B cell (primary cell): ENCODE data around the gene PDLIM7. TPM values are rescaled to one million over a fixed set of nuclear protein-coding genes. Genes with fewer than 3 reads are reported as not detected.

Experiments used
- ATAC-seq: fragments of 200-7000 bp; cut with Tn5 transposase; one replicate; pipeline ENCODE4 v1.10.0; 2021; ENCODE audit warnings: low read depth, mild to moderate bottlenecking, moderate number of reproducible peaks, moderate library complexity
- CTCF ChIA-PET: fragments of 350-600 bp; sonication (Branson Sonifier 250); formaldehyde crosslinking; loops from one replicate; lab custom pipeline; 2021; ENCODE audit warnings: antibody characterized with exemption, inconsistent platforms; lab: Charles Lee
- POLR2A ChIA-PET: fragments of 350-600 bp; sonication (Branson Sonifier 250); formaldehyde crosslinking; loops from one replicate; lab custom pipeline; 2021; ENCODE audit warnings: antibody characterized with exemption; lab: Charles Lee
- DNase-seq: peaks from one replicate; pipeline ENCODE4 v3.0.0; 2013
- H2AFZ ChIP-seq: 2 replicates; pipeline ENCODE4 v1.6.1; 2012; ENCODE audit warnings: mild to moderate bottlenecking, low read depth, low read length; ENCODE audit not compliant: insufficient read depth, poor library complexity, severe bottlenecking
- H3K27ac ChIP-seq, 2 donors: 1 replicate in 1 of 2; 2 replicates in 1 of 2; pipeline ENCODE4 v1.5.1; 2012 to 2013; ENCODE audit warnings: low read length in 2 of 2, mild to moderate bottlenecking in 2 of 2, moderate library complexity in 1 of 2
- H3K27me3 ChIP-seq, 4 experiments: fragments of 200-600 bp in 1 of 4; sonication (generic) in 1 of 4; replicated peaks in 1 of 4; 1 replicate in 2 of 4; 2 replicates in 2 of 4; pipeline versions ENCODE4 v1.6.1 to v1.7.0; 2013 to 2016; ENCODE audit warnings: low read length in 3 of 4, mild to moderate bottlenecking in 2 of 4, mixed read lengths in 1 of 4, moderate library complexity in 1 of 4; ENCODE audit not compliant: insufficient read depth in 4 of 4, control insufficient read depth in 3 of 4; ENCODE audit errors: control extremely low read depth in 1 of 4
- H3K36me3 ChIP-seq, 2 experiments: replicated peaks in 1 of 2; 1 replicate in 1 of 2; 2 replicates in 1 of 2; pipeline versions ENCODE4 v1.6.1 to v1.7.1; 2013; ENCODE audit warnings: low read length in 1 of 2; ENCODE audit not compliant: insufficient read depth in 2 of 2, control insufficient read depth in 1 of 2; ENCODE audit errors: control extremely low read depth in 1 of 2, extremely low read depth in 1 of 2
- H3K4me1 ChIP-seq, 2 donors: fragments of 200-600 bp in 1 of 2; sonication (generic) in 1 of 2; 1 replicate in 1 of 2; 2 replicates in 1 of 2; pipeline versions ENCODE4 v1.5.1 to v1.6.1; 2013 to 2017; ENCODE audit warnings: low read length in 2 of 2; ENCODE audit not compliant: control insufficient read depth in 2 of 2, insufficient read depth in 2 of 2
- H3K4me2 ChIP-seq: replicated peaks from 2 replicates; pipeline ENCODE3; 2012; ENCODE audit warnings: mild to moderate bottlenecking, low read depth, low read length; ENCODE audit not compliant: poor library complexity, severe bottlenecking
- H3K4me3 ChIP-seq, 5 experiments: fragments of 200-600 bp in 1 of 5; sonication (generic) in 1 of 5; 1 replicate in 3 of 5; 2 replicates in 2 of 5; pipeline versions ENCODE4 v1.5.1 to v1.7.0; 2011 to 2016; ENCODE audit warnings: low read length in 4 of 5, mild to moderate bottlenecking in 4 of 5, low read depth in 2 of 5, control low read depth in 1 of 5, moderate library complexity in 1 of 5; ENCODE audit not compliant: insufficient read depth in 1 of 5; ENCODE audit errors: control extremely low read depth in 1 of 5, extremely low read depth in 1 of 5
- H3K79me2 ChIP-seq: fragments of 200-600 bp; sonication (generic); one replicate; pipeline ENCODE4 v1.6.0; 2016; ENCODE audit warnings: low read length; ENCODE audit not compliant: control insufficient read depth, insufficient read depth
- H3K9ac ChIP-seq: fragments of 200-600 bp; sonication (generic); 2 replicates; pipeline ENCODE4 v1.6.1; 2017; ENCODE audit warnings: mild to moderate bottlenecking, low read length, moderate library complexity
- H3K9me3 ChIP-seq, 3 donors: one replicate each; pipeline versions ENCODE4 v1.6.1 to v1.7.1; 2013; ENCODE audit warnings: low read length in 2 of 3; ENCODE audit not compliant: control insufficient read depth in 2 of 3, insufficient read depth in 1 of 3; ENCODE audit errors: control extremely low read depth in 1 of 3
- H4K20me1 ChIP-seq: 2 replicates; pipeline ENCODE4 v1.6.0; 2012; ENCODE audit warnings: mild to moderate bottlenecking, low read length; ENCODE audit not compliant: insufficient read depth, control insufficient read depth, poor library complexity, severe bottlenecking
- H3K27ac Mint-ChIP-seq: one replicate; pipeline ENCODE4 v1.8.0; 2021; ENCODE audit warnings: mixed read lengths
- H3K27me3 Mint-ChIP-seq: one replicate; pipeline ENCODE4 v1.8.0; 2021; ENCODE audit warnings: mixed read lengths
- H3K4me1 Mint-ChIP-seq: one replicate; pipeline ENCODE4 v1.8.0; 2021; ENCODE audit warnings: mixed read lengths
- H3K4me3 Mint-ChIP-seq: one replicate; pipeline ENCODE4 v1.8.0; 2021; ENCODE audit warnings: mixed read lengths
- H3K9me3 Mint-ChIP-seq: one replicate; pipeline ENCODE4 v1.8.0; 2022; ENCODE audit warnings: mixed read lengths; ENCODE audit not compliant: insufficient read depth
- EZH2 ChIP-seq: IDR thresholded peaks from 2 replicates; pipeline ENCODE4 v1.6.1; 2012; ENCODE audit warnings: borderline replicate concordance, low read depth, mild to moderate bottlenecking, moderate library complexity, low read length; ENCODE audit not compliant: insufficient read depth, poor library complexity, severe bottlenecking
- WGBS: methylation state at CpG from one replicate; pipeline ENCODE4 v1.1.5; 2013; ENCODE audit warnings: missing lambda C conversion rate; ENCODE audit not compliant: insufficient coverage; 5-methylcytosine and 5-hydroxymethylcytosine counted together
- intact Hi-C: fragments of 100-400 bp; cut with micrococcal nuclease; formaldehyde crosslinking; loops from one replicate; pipeline ENCODE4 v1.10.0; 2022
- polyA plus RNA-seq: library from polyadenylated mRNA; depleted of rRNA; stranded (reverse); fragments of >200 nt; gene quantifications from 2 replicates; pipeline ENCODE4 v1.2.3, GENCODE V29; 2012
- total RNA-seq, 2 donors: library from RNA; stranded (reverse); fragments of 120-200 nt in 1 of 2; gene quantifications; 1 replicate in 1 of 2; 2 replicates in 1 of 2; pipeline versions ENCODE4 v1.2.3 to v1.2.4, GENCODE V29; 2013 to 2022
- TF ChIP-seq, protein P1 (sequence below): fragments of 200-600 bp; IDR thresholded peaks from one replicate; pipeline ENCODE4 v1.8.0; 2022; ENCODE audit warnings: antibody characterized with exemption, mild to moderate bottlenecking

The PDLIM7 gene
- total and polyA plus RNA-seq, 2 donors (not counting 1 experiment from before 2014, with no cell fraction given) = 23.9 to 25.8 TPM

DNA sequence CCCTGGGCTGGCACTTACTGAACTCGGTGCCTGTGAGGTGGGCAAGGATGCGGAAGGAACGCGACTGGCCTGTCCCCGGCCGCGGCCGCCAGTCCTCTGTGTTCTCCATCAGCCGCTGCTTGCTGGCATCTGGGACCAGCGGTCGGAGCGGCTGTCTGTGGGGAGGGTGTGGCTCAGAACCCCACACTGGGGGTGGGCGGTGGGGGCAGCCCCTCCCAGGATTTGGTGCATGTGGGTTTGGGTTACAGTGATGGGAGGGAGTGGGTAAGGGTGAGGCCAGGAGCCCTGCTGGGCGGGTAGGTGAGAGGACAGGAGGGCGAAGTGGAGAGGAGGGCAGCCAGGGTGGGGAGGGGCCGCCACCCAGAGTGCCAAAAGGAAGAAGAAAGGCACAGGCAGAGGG is 6.4 kb downstream of the PDLIM7 start:
- no peaks in the 10 kb centered on the region for H3K9me3 ChIP-seq
- peaks cover 23 to 27% of the 10 kb centered on the region in 2 donors for H3K4me1 ChIP-seq
- H3K27ac ChIP-seq = no peak overlapping the region
- ChIA-PET POLR2A (no interaction called here), CTCF (interaction anchor here (1.5 kb wide), 1 partner anchor 34 kb away, joined by 5 read pairs; no protein-coding TSS in a partner anchor)
- Mint-ChIP-seq H3K27ac (no peak overlapping the region), H3K27me3 (no peaks in the 10 kb centered on the region), H3K9me3 (no peaks in the 10 kb centered on the region), H3K4me3 (no peak overlapping the region), H3K4me1 (peaks cover 32% of the 10 kb centered on the region)
- ATAC-seq (no peak), DNase-seq (no peak)
- H4K20me1 ChIP-seq = peaks cover 3% of the 10 kb centered on the region
- no peaks in the 10 kb centered on the region for H3K27me3 ChIP-seq
- intact Hi-C loops = no loop called here
- H3K9ac ChIP-seq = no peak overlapping the region
- no peak overlapping the region for H3K4me2 ChIP-seq
- no peak for TF ChIP-seq EZH2
- TF ChIP-seq, protein P1, sequence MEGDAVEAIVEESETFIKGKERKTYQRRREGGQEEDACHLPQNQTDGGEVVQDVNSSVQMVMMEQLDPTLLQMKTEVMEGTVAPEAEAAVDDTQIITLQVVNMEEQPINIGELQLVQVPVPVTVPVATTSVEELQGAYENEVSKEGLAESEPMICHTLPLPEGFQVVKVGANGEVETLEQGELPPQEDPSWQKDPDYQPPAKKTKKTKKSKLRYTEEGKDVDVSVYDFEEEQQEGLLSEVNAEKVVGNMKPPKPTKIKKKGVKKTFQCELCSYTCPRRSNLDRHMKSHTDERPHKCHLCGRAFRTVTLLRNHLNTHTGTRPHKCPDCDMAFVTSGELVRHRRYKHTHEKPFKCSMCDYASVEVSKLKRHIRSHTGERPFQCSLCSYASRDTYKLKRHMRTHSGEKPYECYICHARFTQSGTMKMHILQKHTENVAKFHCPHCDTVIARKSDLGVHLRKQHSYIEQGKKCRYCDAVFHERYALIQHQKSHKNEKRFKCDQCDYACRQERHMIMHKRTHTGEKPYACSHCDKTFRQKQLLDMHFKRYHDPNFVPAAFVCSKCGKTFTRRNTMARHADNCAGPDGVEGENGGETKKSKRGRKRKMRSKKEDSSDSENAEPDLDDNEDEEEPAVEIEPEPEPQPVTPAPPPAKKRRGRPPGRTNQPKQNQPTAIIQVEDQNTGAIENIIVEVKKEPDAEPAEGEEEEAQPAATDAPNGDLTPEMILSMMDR = no peak
- peaks cover 0 to 8% of the 10 kb centered on the region in 2 experiments for H3K36me3 ChIP-seq
- H3K79me2 ChIP-seq = peaks cover 3% of the 10 kb centered on the region
- WGBS = 97% methylated on average over 16 of the region's 16 CpGs
- no peak overlapping the region for H3K4me3 ChIP-seq
- no peak overlapping the region for H2AFZ ChIP-seq

- 94% methylated on average over 15 of the region's 15 CpGs for WGBS
- no peak overlapping the region for H3K27ac Mint-ChIP-seq
- Histone ChIP-seq H3K4me3 (no peak overlapping the region), H3K27me3 (no peaks in the 10 kb centered on the region), H3K9me3 (no peaks in the 10 kb centered on the region), H3K9ac (no peak overlapping the region), H3K4me1 (peaks cover 18 to 22% of the 10 kb centered on the region in 2 donors), H3K4me2 (no peak overlapping the region), H4K20me1 (no peaks in the 10 kb centered on the region), H2AFZ (no peak overlapping the region), H3K27ac (no peak overlapping the region), H3K36me3 (peaks cover 0 to 8% of the 10 kb centered on the region in 2 experiments), H3K79me2 (peaks cover 3% of the 10 kb centered on the region)
- H3K9me3 Mint-ChIP-seq = no peaks in the 10 kb centered on the region
- ChIA-PET CTCF (interaction anchor here (1.0 to 2.0 kb wide), 3 partner anchors 33 to 100 kb away, joined by 3 to 6 read pairs (median 5); no protein-coding TSS in a partner anchor), POLR2A (interaction anchor here (0.6 kb wide), 2 partner anchors 44 to 139 kb away, joined by 3 to 12 read pairs; partner anchors contain the start of gene PRR7)
- H3K27me3 Mint-ChIP-seq = no peaks in the 10 kb centered on the region
- peaks cover 27% of the 10 kb centered on the region for H3K4me1 Mint-ChIP-seq
- intact Hi-C loops = no loop called here
- DNase-seq (no peak), ATAC-seq (no peak)
- TF ChIP-seq, protein P1 = no peak
- no peak for TF ChIP-seq EZH2
- H3K4me3 Mint-ChIP-seq = no peak overlapping the region
These were observed 7.0 kb downstream of the PDLIM7 start for GRCh38 chr5:177490311-177490991.
